MCF 10A (cell line): ENCODE measurements around the gene ADGRG7. TPM values are rescaled to one million over a fixed set of nuclear protein-coding genes. Genes with fewer than 3 reads are reported as not detected.

Experiments used
- BruUV-seq: library from RNA; stranded (reverse); fragments of 400-500 nt; replicated peaks from 2 replicates; lab custom pipeline; 2021; lab: Mats Ljungman, UMichigan
- CTCF ChIA-PET: fragments of 300-600 bp; sonication (Branson Sonifier 250); formaldehyde crosslinking; extraction: SDS; loops from one replicate; lab custom pipeline; 2021; ENCODE audit warnings: antibody characterized with exemption, inconsistent platforms; lab: Yijun Ruan, JAX
- POLR2A ChIA-PET: fragments of 300-600, 350-650 bp; sonication (Branson Sonifier 250); formaldehyde crosslinking; extraction: SDS; loops from one replicate; lab custom pipeline; 2020; ENCODE audit warnings: antibody characterized with exemption, inconsistent platforms; lab: Yijun Ruan, JAX
- DNase-seq: peaks from one replicate; pipeline ENCODE4 v3.0.0-alpha.2; 2018; ENCODE audit not compliant: unreplicated experiment
- H3K27ac Mint-ChIP-seq: one replicate; pipeline ENCODE4 v1.8.0; 2022; ENCODE audit warnings: mild to moderate bottlenecking, low read depth, mixed read lengths; ENCODE audit not compliant: unreplicated experiment
- H3K27me3 Mint-ChIP-seq: one replicate; pipeline ENCODE4 v1.8.0; 2022; ENCODE audit warnings: mixed read lengths; ENCODE audit not compliant: insufficient read depth, unreplicated experiment
- H3K36me3 Mint-ChIP-seq: one replicate; pipeline ENCODE4 v1.8.0; 2022; ENCODE audit warnings: mild to moderate bottlenecking, moderate library complexity, mixed read lengths; ENCODE audit not compliant: insufficient read depth, unreplicated experiment
- H3K4me1 Mint-ChIP-seq: one replicate; pipeline ENCODE4 v1.8.0; 2022; ENCODE audit warnings: mixed read lengths; ENCODE audit not compliant: insufficient read depth, unreplicated experiment
- H3K4me3 Mint-ChIP-seq: one replicate; pipeline ENCODE4 v1.8.0; 2022; ENCODE audit warnings: mild to moderate bottlenecking, moderate library complexity, mixed read lengths; ENCODE audit not compliant: unreplicated experiment
- H3K9me3 Mint-ChIP-seq: one replicate; pipeline ENCODE4 v1.8.0; 2022; ENCODE audit warnings: mixed read lengths; ENCODE audit not compliant: unreplicated experiment
- intact Hi-C: fragments of 100-400 bp; cut with micrococcal nuclease; formaldehyde crosslinking; loops from 2 replicates; pipeline ENCODE4 v1.14.1; 2022
- total RNA-seq: library from RNA; stranded (reverse); gene quantifications from 2 replicates; pipeline ENCODE4 v1.2.3, GENCODE V29; 2022
- TF ChIP-seq, protein P1 (sequence below): fragments of 200-600 bp; IDR thresholded peaks from one replicate; pipeline ENCODE4 v1.8.0; 2022; ENCODE audit warnings: antibody characterized with exemption, mild to moderate bottlenecking; ENCODE audit not compliant: unreplicated experiment

The ADGRG7 gene
- total RNA-seq, 1 experiment from 2014 or later = not detected

DNA sequence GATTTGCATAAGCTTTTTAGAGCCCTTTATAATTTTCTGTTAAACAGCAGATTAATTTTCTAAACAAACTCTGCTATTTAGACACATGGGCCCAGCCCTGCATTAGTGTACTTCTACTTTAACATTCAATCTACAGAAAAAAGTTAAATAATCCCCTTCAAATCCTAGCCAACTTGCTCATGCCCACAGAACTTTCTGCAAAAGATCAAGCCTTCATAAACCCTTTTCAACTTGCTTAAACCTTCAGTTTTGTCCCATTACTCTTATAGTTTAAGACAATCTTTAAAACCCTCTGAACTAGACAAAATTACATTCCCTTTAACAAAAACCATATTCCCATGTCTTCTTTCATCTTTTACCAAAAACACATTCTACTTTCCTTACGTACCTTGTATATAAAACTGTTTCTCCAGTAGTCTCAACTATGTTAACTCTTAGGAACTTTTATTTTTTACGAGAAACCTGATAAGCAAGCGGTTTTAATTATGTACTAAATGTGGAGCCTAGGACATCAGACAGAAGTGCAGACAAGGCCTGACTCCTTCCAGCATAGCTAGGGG, 25.2 kb upstream of the ADGRG7 start:
- H3K9me3 Mint-ChIP-seq = no peaks in the 10 kb centered on the region
- TF ChIP-seq, protein P1, sequence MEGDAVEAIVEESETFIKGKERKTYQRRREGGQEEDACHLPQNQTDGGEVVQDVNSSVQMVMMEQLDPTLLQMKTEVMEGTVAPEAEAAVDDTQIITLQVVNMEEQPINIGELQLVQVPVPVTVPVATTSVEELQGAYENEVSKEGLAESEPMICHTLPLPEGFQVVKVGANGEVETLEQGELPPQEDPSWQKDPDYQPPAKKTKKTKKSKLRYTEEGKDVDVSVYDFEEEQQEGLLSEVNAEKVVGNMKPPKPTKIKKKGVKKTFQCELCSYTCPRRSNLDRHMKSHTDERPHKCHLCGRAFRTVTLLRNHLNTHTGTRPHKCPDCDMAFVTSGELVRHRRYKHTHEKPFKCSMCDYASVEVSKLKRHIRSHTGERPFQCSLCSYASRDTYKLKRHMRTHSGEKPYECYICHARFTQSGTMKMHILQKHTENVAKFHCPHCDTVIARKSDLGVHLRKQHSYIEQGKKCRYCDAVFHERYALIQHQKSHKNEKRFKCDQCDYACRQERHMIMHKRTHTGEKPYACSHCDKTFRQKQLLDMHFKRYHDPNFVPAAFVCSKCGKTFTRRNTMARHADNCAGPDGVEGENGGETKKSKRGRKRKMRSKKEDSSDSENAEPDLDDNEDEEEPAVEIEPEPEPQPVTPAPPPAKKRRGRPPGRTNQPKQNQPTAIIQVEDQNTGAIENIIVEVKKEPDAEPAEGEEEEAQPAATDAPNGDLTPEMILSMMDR = no peak
- intact Hi-C loops = no loop called here
- no peak overlapping the region for H3K27ac Mint-ChIP-seq
- CTCF ChIA-PET = interaction anchor here (12.9 kb wide), 1 partner anchor 121 kb away, joined by 405 read pairs; no protein-coding TSS in a partner anchor
- no peaks in the 10 kb centered on the region for H3K27me3 Mint-ChIP-seq
- POLR2A ChIA-PET = no interaction called here
- no TSS peak for BruUV-seq
- DNase-seq = no peak
- no peaks in the 10 kb centered on the region for H3K36me3 Mint-ChIP-seq
- H3K4me3 Mint-ChIP-seq = no peak overlapping the region
- no peaks in the 10 kb centered on the region for H3K4me1 Mint-ChIP-seq

DNA sequence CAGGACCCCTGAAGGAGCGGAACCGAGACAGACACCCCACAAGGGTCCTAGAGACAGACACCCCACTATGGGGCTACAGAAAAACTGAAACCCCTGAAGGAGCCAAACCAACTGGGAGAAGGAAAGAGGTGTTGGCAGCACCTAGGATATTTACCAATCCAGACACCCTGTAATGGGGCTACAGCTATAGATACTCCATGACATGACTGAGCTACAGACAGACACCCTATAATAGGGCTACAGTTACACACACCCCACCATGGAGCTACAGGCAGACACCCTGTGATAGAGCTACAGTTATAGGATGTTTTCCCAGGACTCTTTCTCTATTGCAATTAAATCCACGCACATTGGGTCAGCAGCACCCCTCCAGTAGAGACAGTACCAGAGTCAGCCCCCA, 22.6 kb upstream of the ADGRG7 start:
- ChIA-PET POLR2A (no interaction called here), CTCF (interaction anchor here (0.6 to 12.9 kb wide), 3 partner anchors 15 to 124 kb away, joined by 3 to 405 read pairs (median 65); no protein-coding TSS in a partner anchor)
- H3K4me1 Mint-ChIP-seq = peaks cover 8% of the 10 kb centered on the region
- no TSS peak for BruUV-seq
- TF ChIP-seq, protein P1 = no peak
- H3K27ac Mint-ChIP-seq = no peak overlapping the region
- intact Hi-C loops = no loop called here
- no peak for DNase-seq
- no peaks in the 10 kb centered on the region for H3K9me3 Mint-ChIP-seq
- no peaks in the 10 kb centered on the region for H3K27me3 Mint-ChIP-seq
- no peaks in the 10 kb centered on the region for H3K36me3 Mint-ChIP-seq
- no peak overlapping the region for H3K4me3 Mint-ChIP-seq

DNA sequence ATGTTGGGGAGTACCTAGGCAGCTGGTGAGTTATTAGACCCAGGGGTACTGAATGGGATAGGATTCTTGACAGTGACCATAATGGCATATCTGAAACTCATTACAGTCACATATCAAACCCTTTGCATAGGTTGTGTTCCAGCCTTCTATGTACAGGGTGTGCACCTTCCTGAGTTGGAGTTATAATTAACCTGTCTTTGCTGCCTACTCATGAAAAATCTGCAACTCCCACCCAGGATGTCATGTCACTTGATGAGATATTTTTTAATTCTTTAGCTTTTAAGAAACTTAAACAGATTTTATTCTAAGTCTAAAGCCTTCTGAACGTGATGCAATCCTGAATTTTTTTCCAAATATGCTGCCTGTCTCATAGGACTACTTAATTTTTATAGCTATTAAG, 21.1 kb upstream of the ADGRG7 start:
- TF ChIP-seq, protein P1 = no peak
- BruUV-seq = no TSS peak
- H3K9me3 Mint-ChIP-seq = no peaks in the 10 kb centered on the region
- ChIA-PET CTCF (interaction anchor here (0.8 to 12.9 kb wide), 5 partner anchors 13 to 202 kb away, joined by 4 to 405 read pairs (median 22); no protein-coding TSS in a partner anchor), POLR2A (interaction anchor here (2.5 kb wide), 1 partner anchor 125 kb away, joined by 18 read pairs; no protein-coding TSS in a partner anchor)
- no peak for DNase-seq
- no peaks in the 10 kb centered on the region for H3K27me3 Mint-ChIP-seq
- H3K4me1 Mint-ChIP-seq = peaks cover 8% of the 10 kb centered on the region
- no peak overlapping the region for H3K27ac Mint-ChIP-seq
- H3K36me3 Mint-ChIP-seq = no peaks in the 10 kb centered on the region
- intact Hi-C loops = no loop called here
- H3K4me3 Mint-ChIP-seq = no peak overlapping the region

DNA sequence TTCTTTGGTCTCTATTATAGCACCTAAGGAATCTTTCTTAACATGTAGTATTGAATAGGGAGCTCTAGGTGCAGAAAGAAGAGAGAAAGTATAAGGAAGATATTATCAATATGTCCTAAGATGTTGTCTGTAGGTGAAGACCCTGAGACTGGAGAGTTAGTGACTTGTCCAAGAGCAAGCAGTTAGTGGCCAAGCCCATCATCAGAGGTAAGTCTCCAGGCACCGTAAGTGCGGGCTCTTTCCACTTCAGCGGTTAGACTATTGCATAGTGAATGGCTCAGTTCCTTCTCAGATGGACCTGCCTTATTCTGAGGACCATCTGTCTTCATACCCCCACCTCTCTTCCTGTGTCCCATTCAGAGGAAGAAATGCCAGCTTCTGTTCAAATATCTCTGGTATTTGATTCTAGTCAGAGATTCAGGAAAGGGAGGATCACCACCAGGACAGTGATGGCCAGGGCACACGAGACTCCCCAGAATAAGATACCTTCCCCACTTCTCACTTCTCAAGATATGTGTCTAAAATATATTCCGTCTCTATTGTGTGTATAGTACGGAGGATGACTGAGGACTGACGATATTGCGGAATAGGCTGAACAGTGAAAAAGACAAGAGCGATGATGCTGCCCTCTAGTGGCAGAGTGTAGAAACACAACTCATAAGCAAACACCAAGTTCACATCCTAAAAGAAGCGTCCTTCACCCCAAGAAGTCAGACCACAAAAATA, 19.1 kb upstream of the ADGRG7 start:
- no peaks in the 10 kb centered on the region for H3K36me3 Mint-ChIP-seq
- no peaks in the 10 kb centered on the region for H3K9me3 Mint-ChIP-seq
- H3K27ac Mint-ChIP-seq = no peak overlapping the region
- CTCF ChIA-PET = interaction anchor here (0.6 to 12.9 kb wide), 30 partner anchors 10 to 756 kb away, joined by 3 to 405 read pairs (median 3); partner anchors contain the start of gene TMEM45A
- TF ChIP-seq, protein P1 = peak; percentile 75
- no peaks in the 10 kb centered on the region for H3K27me3 Mint-ChIP-seq
- POLR2A ChIA-PET = interaction anchor here (0.6 to 2.5 kb wide), 5 partner anchors 37 to 221 kb away, joined by 3 to 18 read pairs (median 4); partner anchors contain the start of genes LNP1 and TOMM70
- no peak overlapping the region for H3K4me3 Mint-ChIP-seq
- BruUV-seq = no TSS peak
- peaks cover 8% of the 10 kb centered on the region for H3K4me1 Mint-ChIP-seq
- DNase-seq = peak; percentile 83
- intact Hi-C loops = loop anchor here (1.0 to 5.0 kb wide), 4 partner anchors 127 to 758 kb away; no protein-coding TSS in a partner anchor
